Astrocyte (in vitro differentiated cells and primary cell): ENCODE results near the gene RPL37A.

Experiments used
- EZH2 ChIP-seq: IDR thresholded peaks from 2 replicates; pipeline ENCODE4 v1.6.1; 2012; ENCODE audit warnings: mild to moderate bottlenecking, low read length, inconsistent platforms; ENCODE audit not compliant: insufficient read depth
- TF ChIP-seq, protein P1 (sequence below): IDR thresholded peaks from 2 replicates; pipeline ENCODE4 v1.5.1; 2011; ENCODE audit warnings: low read depth, mild to moderate bottlenecking, inconsistent platforms, low read length, moderate library complexity; ENCODE audit not compliant: insufficient read depth

DNA sequence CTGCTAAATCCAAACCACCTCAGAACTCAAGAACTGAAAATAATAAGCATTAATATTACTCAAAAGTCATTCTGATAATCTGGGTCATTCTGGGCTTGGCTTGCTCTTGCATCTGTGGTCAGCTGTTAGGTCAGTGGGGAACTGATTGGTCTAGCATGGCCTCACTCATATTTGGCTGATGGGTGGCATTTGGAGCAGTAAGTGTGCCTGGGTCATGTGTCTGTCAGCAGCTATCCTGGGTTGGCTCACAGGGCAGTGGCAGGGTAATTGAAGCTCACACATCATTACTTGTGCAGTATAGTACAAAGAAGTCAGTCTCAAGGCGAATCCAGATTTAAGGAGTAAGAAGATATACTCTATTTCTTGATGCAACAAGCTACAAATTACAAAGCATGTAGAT lies 9.6 kb downstream of the RPL37A start:
- TF ChIP-seq, protein P1, sequence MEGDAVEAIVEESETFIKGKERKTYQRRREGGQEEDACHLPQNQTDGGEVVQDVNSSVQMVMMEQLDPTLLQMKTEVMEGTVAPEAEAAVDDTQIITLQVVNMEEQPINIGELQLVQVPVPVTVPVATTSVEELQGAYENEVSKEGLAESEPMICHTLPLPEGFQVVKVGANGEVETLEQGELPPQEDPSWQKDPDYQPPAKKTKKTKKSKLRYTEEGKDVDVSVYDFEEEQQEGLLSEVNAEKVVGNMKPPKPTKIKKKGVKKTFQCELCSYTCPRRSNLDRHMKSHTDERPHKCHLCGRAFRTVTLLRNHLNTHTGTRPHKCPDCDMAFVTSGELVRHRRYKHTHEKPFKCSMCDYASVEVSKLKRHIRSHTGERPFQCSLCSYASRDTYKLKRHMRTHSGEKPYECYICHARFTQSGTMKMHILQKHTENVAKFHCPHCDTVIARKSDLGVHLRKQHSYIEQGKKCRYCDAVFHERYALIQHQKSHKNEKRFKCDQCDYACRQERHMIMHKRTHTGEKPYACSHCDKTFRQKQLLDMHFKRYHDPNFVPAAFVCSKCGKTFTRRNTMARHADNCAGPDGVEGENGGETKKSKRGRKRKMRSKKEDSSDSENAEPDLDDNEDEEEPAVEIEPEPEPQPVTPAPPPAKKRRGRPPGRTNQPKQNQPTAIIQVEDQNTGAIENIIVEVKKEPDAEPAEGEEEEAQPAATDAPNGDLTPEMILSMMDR = no peak
- no peak for TF ChIP-seq EZH2
